ENCODE results near the gene FANCD2OS. TPM values are rescaled to one million over a fixed set of nuclear protein-coding genes. Genes with fewer than 3 reads are reported as not detected.

FANCD2OS gene
- total RNA-seq, 1 experiment from 2014 or later: not detected

- WGBS (ENCODE audit: extremely low coverage, insufficient read length, low lambda C conversion rate): no CpG with 5 or more reads among the region's 29 CpGs
- Histone ChIP-seq H3K27ac (ENCODE audit: insufficient read length, low read depth, low read length) (no peak overlapping the region), H3K23ac (ENCODE audit: insufficient read length, low read depth, low read length) (no peak overlapping the region)
These were observed 34.9 kb upstream of the FANCD2OS start for GRCh38 chr3:10142707-10143560.

More at GRCh38 chr3:10142707-10143560, 34.9 kb upstream of the FANCD2OS start:
- Histone ChIP-seq H3K14ac (ENCODE audit: insufficient read depth, low read length) (no peak overlapping the region), H2BK12ac (ENCODE audit: insufficient read length, low read depth, low read length) (no peak overlapping the region), H2BK120ac (ENCODE audit: low read depth, low read length, poor library complexity, severe bottlenecking) (no peak overlapping the region), H3K4me1 (ENCODE audit: insufficient read depth, low read length) (peaks cover 2% of the 10 kb centered on the region; the same call in 1 of the 2 replicates), H3T11ph (ENCODE audit: low read length) (no peak overlapping the region), H3K23me2 (ENCODE audit: insufficient read length, low read depth, low read length, poor library complexity, severe bottlenecking) (peaks cover 3% of the 10 kb centered on the region), H3K79me2 (ENCODE audit: insufficient read depth, low read length) (peaks cover 10% of the 10 kb centered on the region; the same call in 1 of the 2 replicates), H3K79me1 (ENCODE audit: insufficient read depth, low read depth, low read length, poor library complexity, severe bottlenecking) (peaks cover 8% of the 10 kb centered on the region), H2BK20ac (ENCODE audit: low read depth, low read length, poor library complexity, severe bottlenecking) (no peak overlapping the region), H2AK5ac (ENCODE audit: insufficient read length, low read length) (no peak overlapping the region), H4K20me1 (ENCODE audit: control insufficient read depth, insufficient read depth, insufficient read length) (no peaks in the 10 kb centered on the region), H3K9ac (ENCODE audit: extremely low read depth, insufficient read length, low read length) (no peak overlapping the region), H4K91ac (ENCODE audit: insufficient read length, low read depth, low read length) (no peak overlapping the region), H3K56ac (ENCODE audit: insufficient read length, low read depth, low read length) (no peak overlapping the region), H4K8ac (replicated peaks; ENCODE audit: insufficient read length, low read depth, low read length) (no peak overlapping the region), H3K9me3 (ENCODE audit: control insufficient read depth, low read depth, low read length) (no peaks in the 10 kb centered on the region), H3K18ac (ENCODE audit: insufficient read length, low read depth, low read length) (no peak overlapping the region), H3K4me2 (ENCODE audit: insufficient read depth, insufficient read length, low read length) (peak overlapping the region; percentile 54), H2BK5ac (ENCODE audit: insufficient read length, low read length) (no peak overlapping the region), H2BK15ac (ENCODE audit: low read depth, low read length) (no peak overlapping the region), H3K4ac (ENCODE audit: low read depth, low read length) (no peak overlapping the region), H2AFZ (ENCODE audit: low read length) (no peak overlapping the region), H4K5ac (ENCODE audit: insufficient read length, low read depth, low read length) (no peak overlapping the region), H3K27me3 (ENCODE audit: insufficient read depth, low read length) (no peaks in the 10 kb centered on the region)
- Mint-ChIP-seq H3K27me3 (ENCODE audit: low read depth) (no peaks in the 10 kb centered on the region; the same call in 1 of the 2 replicates), H3K4me3 (peak overlapping the region; percentile 89 to 90), H3K4me1 (peaks cover 13 to 16% of the 10 kb centered on the region in 2 experiments), H3K27ac (peak overlapping the region in 2 of 3 experiments; percentile 37 to 53; a peak in 4 of 7 replicates), H3K9me3 (no peaks in the 10 kb centered on the region; a peak in 2 of 5 replicates), H3K36me3 (ENCODE audit: insufficient read depth in 1 of 3, low read depth in 3 of 3) (peaks cover 11 to 33% (median 26%) of the 10 kb centered on the region in 3 experiments)
- DNase-seq: peak; percentile 36
- no peak for TF ChIP-seq CTCF (conservative IDR thresholded peaks at IDR 0.05)

All from H9 (cell line).